ENCODE results near the gene SNTG2. TPM values are rescaled to one million over a fixed set of nuclear protein-coding genes. Genes with fewer than 3 reads are reported as not detected.

SNTG2 gene
- total RNA-seq, 4 donors from 2014 or later: 0.99 to 3.9 (median 2.3) TPM

GRCh38 chr2:1115843-1116539 lies 165.3 kb downstream of the SNTG2 start:
- H3K27me3 ChIP-seq: no peaks in the 10 kb centered on the region
- no peaks in the 10 kb centered on the region for H3K9me3 ChIP-seq
- no peaks in the 10 kb centered on the region for H3K4me1 ChIP-seq
- 88% methylated on average over 12 of the region's 12 CpGs for WGBS
- no peak overlapping the region for H3K4me3 ChIP-seq
- H3K36me3 ChIP-seq: no peaks in the 10 kb centered on the region
- no peak for TF ChIP-seq POLR2A (IDR thresholded peaks at IDR 0.05)
- TF ChIP-seq EP300 (IDR thresholded peaks at IDR 0.05): no peak
- no peak for TF ChIP-seq POLR2AphosphoS5 (IDR thresholded peaks at IDR 0.05)
- TF ChIP-seq CTCF (IDR thresholded peaks at IDR 0.05): no peak
- DNase-seq (ENCODE audit: low spot score in 2 of 2): no peak
- no peak overlapping the region for H3K27ac ChIP-seq

GRCh38 chr2:1117569-1117968 lies 166.9 kb downstream of the SNTG2 start:
- 55% methylated on average over 3 of the region's 5 CpGs for WGBS
- no peak for TF ChIP-seq EP300 (IDR thresholded peaks at IDR 0.05)
- TF ChIP-seq CTCF (IDR thresholded peaks at IDR 0.05): no peak
- TF ChIP-seq POLR2AphosphoS5 (IDR thresholded peaks at IDR 0.05): no peak
- no peak for TF ChIP-seq POLR2A (IDR thresholded peaks at IDR 0.05)
- no peak overlapping the region for H3K27ac ChIP-seq

DNA sequence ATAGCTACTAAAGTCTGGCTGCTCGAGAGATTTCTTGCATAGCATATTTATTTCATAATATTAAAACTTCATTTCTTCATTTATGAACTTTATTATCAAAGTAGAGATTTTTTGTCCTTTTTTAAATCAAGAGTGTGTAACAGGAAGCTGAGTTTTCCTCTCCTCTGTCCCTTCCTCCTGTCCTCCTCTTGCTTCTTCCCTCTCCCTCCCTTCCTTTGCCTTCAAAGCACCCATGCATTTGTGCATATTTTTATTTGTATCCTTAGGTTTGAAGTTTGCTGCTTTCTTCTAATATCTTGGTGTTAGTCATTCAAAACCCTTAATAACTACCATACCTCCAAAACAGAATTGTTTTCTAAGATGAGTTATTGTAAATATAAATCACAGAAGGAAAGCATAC lies 174.6 kb downstream of the SNTG2 start:
- Histone ChIP-seq H3K36me3 (no peaks in the 10 kb centered on the region), H3K4me1 (no peaks in the 10 kb centered on the region), H3K4me3 (no peak overlapping the region), H3K9me3 (no peaks in the 10 kb centered on the region), H3K27ac (no peak overlapping the region), H3K27me3 (no peaks in the 10 kb centered on the region)
- TF ChIP-seq POLR2A (IDR thresholded peaks at IDR 0.05) (no peak), CTCF (IDR thresholded peaks at IDR 0.05) (no peak), POLR2AphosphoS5 (IDR thresholded peaks at IDR 0.05) (no peak)
- WGBS: 19% methylated on average over 1 of the region's 1 CpG
- no peak for DNase-seq (ENCODE audit: low spot score in 2 of 2)

More at GRCh38 chr2:1117569-1117968, 166.9 kb downstream of the SNTG2 start:
- Histone ChIP-seq H3K9me3 (no peaks in the 10 kb centered on the region), H3K36me3 (no peaks in the 10 kb centered on the region), H3K4me3 (no peak overlapping the region), H3K4me1 (no peaks in the 10 kb centered on the region), H3K27me3 (no peaks in the 10 kb centered on the region)
- no peak for DNase-seq (ENCODE audit: low spot score in 2 of 2)

DNA sequence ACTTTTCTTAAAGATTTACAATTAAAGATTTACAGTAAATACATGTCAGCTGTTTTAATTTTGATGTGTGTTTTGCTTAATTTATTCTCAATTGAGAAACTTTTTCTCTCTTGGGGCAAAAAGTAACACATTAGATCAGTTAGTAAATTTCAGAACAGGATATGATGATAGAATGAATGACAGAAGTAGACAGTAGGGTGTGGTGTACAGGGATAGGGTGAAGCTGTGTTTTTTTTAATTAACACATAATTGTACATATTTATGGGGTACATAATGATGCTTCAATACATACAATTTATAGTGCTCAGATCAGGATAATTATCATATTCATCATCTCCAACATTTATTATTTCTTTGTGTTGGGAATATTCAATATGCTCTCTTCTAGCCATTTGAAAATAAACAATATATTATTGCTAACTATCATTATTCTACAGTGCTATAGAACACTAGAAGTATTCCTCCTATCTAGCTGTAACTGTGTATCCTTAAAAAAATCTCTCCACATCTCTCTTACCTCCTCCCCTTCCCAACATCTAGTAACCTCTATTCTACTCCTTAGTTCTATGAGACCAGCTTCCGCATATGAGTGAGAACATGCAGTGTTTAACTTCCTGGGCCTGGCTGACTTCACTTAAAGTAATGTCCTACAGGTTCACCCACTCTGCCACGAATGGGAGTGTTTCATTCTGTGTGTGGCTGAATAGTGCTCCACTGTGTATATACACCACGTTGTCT lies 175.2 kb downstream of the SNTG2 start:
- DNase-seq (ENCODE audit: low spot score in 2 of 2): no peak
- Histone ChIP-seq H3K36me3 (no peaks in the 10 kb centered on the region), H3K27me3 (no peaks in the 10 kb centered on the region), H3K4me3 (no peak overlapping the region), H3K9me3 (no peaks in the 10 kb centered on the region), H3K4me1 (no peaks in the 10 kb centered on the region), H3K27ac (no peak overlapping the region)
- TF ChIP-seq CTCF (IDR thresholded peaks at IDR 0.05) (no peak), POLR2AphosphoS5 (IDR thresholded peaks at IDR 0.05) (no peak), POLR2A (IDR thresholded peaks at IDR 0.05) (no peak), EP300 (IDR thresholded peaks at IDR 0.05) (no peak)
- WGBS: 90% methylated on average over 3 of the region's 3 CpGs

DNA sequence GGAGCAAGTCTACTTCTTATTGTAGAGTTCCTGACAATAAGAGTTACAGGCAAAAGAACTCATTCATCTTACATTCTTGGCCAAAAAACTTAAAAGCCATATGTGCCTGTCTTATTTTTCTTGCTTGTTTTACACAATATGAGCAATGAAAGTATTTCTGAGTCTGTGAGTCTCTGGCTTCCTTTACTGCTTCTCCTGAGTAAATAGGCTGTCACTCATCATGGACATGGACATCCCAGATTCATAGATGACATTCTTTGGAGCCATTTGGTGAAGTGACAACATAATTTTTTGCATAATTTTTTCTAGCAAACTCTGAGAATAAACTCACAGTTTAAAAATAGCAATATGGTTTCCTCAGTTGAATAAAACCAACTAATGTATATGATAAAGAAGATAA lies 179.3 kb downstream of the SNTG2 start:
- no peaks in the 10 kb centered on the region for H3K27me3 ChIP-seq
- DNase-seq (ENCODE audit: low spot score in 2 of 2): no peak
- TF ChIP-seq POLR2A (IDR thresholded peaks at IDR 0.05): no peak
- no peak for TF ChIP-seq EP300 (IDR thresholded peaks at IDR 0.05)
- TF ChIP-seq CTCF (IDR thresholded peaks at IDR 0.05): no peak
- no peaks in the 10 kb centered on the region for H3K4me1 ChIP-seq
- H3K4me3 ChIP-seq: no peak overlapping the region
- no peaks in the 10 kb centered on the region for H3K9me3 ChIP-seq
- H3K27ac ChIP-seq: no peak overlapping the region
- no peaks in the 10 kb centered on the region for H3K36me3 ChIP-seq
